GM12873 (cell line): ENCODE measurements around the gene GALNTL6.

Experiments used
- CTCF ChIP-seq: IDR thresholded peaks from 2 replicates; pipeline ENCODE4 v1.5.1; 2012; ENCODE audit warnings: low read depth, mild to moderate bottlenecking, moderate library complexity, low read length, control low read depth; ENCODE audit not compliant: insufficient read depth; ENCODE audit errors: missing control alignments

GALNTL6 gene

GRCh38 chr4:173039617-173040577 lies 1226.7 kb downstream of the GALNTL6 start:
- no peak for TF ChIP-seq CTCF

GRCh38 chr4:173041482-173041881 lies 1228.3 kb downstream of the GALNTL6 start:
- no peak for TF ChIP-seq CTCF

- no peak for TF ChIP-seq CTCF
Observed at GRCh38 chr4:173044340-173044739, 1231.1 kb downstream of the GALNTL6 start.

- TF ChIP-seq CTCF: no peak
Observed at GRCh38 chr4:173045571-173045970, 1232.4 kb downstream of the GALNTL6 start.

GRCh38 chr4:173046144-173046543 lies 1232.9 kb downstream of the GALNTL6 start:
- TF ChIP-seq CTCF: no peak

- no peak for TF ChIP-seq CTCF
Observed at GRCh38 chr4:173046818-173047217, 1233.6 kb downstream of the GALNTL6 start.

GRCh38 chr4:173051232-173051631 lies 1238.0 kb downstream of the GALNTL6 start:
- no peak for TF ChIP-seq CTCF
